Stimulated activated CD4-positive, alpha-beta T cell treated with anti-CD3 and anti-CD28 coated beads, TNF-alpha, amount 100 ng/mL, for 1 hour (primary cell): ENCODE data around the gene KPNA4.
"Not testable (repeated sequence)": the region's sequence is repeated elsewhere in the genome, so short reads cannot be mapped to it uniquely, and the experiment has no call there.

Source experiments
- DNase-seq, 3 donors: peaks; one replicate each; pipeline ENCODE4 v3.0.0-alpha.2; 2020; ENCODE audit warnings: low read depth in 3 of 3, low spot score in 1 of 3

KPNA4 gene

DNA sequence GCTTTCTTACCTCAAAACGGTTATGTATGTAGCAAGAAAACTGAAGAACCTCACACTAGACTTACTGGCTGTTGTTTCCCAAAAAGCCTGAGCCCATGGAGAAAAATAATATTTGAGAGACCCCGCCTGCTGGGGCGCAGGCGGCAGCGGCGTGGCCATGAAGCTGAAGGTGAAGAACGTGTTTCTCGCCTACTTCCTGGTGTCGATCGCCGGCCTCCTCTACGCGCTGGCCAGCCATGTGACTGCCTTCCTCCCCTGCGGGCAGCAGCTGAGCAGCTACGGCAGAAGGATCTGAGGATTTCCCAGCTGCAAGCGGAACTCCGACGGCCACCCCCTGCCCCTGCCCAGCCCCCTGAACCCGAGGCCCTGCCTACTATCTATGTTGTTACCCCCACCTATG, 113.1 kb downstream of the KPNA4 start:
- DNase-seq, result not testable (repeated sequence)

DNA sequence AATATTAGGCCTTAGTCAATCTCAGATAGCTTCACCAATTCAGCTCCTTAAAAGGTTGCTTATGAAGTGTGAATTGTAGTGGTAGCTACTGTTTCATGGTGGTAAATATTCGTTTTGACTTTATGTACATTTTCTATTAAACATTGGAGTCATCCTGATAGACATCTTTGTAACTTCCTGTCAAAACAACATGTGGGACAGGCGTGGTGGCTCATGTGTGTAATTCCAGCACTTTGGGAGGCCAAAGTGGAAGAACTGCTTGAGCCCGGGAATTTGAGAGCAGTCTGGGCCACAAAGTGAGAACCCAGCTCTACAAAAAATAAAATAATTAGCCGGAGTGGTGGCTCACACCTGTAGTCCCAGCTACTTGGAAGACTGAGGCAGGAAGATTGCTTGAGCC, 113.8 kb downstream of the KPNA4 start:
- no peak for DNase-seq

DNA sequence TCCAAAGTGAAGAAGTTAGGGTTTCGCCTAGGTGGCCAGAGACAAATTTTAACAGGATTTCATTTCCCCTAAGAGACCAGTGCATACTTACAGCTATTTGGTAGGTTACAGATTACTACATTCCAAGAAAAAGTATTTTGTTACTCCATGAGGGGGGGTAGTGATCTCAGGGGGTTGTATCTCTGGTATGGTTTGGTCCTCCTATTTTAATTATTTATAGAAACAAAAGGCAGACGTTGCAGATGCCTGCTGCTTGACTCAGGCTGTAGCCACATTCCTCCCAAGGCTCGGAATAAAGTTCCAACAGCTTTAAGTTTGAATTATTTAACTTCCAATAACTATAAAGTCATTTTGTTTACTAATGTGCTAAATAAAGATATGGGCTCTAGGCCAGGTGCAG, 114.5 kb downstream of the KPNA4 start:
- DNase-seq, result no peak

DNA sequence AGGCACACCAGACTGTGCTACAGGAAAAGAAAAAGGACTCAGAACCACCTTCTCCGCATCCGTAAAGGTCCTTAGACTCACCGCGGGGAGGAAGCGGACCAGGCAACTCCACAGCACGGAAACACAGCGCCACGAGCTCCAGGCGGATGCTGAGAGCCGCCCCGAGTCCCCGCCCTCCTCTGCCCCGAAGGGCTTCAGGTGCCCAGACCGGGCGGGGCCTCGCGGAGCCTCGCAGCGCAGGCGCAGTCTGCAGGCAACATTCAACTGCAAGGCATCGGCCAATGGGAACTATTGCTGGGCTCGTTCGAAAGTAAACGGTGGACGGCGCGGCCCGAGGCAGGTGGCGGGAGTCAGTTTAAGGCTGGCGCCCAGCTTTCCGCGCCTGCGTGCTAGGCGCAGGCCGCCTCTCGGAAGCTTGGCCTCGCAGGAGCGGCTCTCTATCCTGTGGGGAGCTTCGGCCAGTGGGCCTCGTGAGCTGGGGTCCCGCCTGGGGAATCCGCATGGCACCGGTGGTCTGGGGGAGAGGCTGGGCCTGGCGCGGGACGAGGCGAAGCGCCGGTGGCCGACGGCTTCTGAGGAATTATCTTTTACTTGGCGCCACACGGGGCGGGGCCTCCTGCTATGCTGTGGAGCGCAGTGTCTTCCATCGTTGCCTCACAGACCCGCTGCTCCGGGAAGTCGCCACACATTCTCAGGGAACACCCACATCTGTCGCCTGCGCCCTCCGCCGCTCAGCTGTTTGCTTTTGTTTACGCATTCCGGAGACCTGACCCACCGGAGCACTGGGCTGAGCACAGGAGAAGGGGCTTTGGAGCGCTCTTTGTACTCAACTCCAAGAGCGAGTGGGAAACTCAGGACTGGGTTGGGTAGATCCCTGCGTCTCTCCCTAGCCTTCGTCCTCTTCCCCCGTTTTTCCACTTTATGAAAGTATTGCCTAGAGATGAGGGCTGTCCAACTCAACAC, 115.5 kb downstream of the KPNA4 start, which contains the start of gene TRIM59:
TSS of gene TRIM59 (minus strand) at position 151 of the 963 bp plus-strand sequence. CDS start 10,603 bp downstream, outside the sequence.
- DNase-seq, result peak; percentile 88 to 92 (median 89)

DNA sequence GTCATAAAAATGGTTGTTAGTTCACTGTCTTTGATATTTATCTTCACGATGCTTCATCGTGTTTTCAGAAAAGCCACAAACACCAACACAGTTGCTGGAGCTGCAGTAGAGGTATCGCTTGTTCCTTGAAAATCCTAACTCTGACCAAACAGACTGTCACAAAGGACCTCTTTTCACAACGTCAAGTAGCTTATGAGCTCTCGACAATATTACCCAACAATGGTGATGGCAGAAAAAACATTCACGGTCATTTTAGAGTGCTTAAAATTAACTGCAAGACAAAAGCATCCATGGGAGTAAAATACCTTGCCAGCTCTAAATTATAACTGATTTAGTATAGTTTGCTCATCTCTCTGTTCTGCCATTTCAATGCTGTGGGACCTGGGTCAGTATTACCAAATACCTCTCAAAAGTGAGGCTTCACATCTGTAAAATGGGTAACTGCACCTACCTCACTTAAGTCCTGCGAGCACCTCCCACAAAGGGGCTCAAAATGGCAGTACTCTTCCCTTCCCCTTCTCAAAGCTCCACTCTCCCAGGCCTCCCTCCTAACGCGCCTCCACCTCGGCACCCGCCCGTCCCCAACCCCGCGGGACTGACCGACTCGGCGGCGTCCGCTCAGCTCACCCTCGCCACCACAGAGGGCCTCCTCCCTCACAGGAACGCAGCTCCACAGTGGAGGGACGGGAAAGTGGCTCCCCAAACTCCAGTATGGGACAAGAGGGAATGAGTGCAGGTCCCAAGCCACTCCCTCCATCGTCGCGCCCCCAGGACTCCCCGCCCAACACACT, 116.3 kb downstream of the KPNA4 start:
- no peak for DNase-seq

DNA sequence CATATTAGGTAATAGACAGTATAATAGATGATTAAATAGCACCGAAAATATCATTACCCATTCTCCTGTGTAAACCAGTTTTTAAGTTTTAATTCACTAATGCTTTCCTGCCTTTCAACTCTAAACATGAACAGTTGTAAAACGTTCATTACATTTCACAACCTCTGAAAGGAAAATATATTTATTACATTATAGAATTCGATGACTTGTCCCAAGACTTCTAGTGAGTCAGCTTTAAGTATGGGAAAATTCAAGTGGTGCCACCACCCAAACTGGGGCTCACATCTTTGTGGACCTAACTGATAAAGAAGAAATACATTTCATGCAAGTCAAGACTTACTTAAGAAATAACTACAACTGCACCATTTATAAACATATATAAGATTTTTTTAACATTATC, 117.8 kb downstream of the KPNA4 start:
- DNase-seq, result no peak

DNA sequence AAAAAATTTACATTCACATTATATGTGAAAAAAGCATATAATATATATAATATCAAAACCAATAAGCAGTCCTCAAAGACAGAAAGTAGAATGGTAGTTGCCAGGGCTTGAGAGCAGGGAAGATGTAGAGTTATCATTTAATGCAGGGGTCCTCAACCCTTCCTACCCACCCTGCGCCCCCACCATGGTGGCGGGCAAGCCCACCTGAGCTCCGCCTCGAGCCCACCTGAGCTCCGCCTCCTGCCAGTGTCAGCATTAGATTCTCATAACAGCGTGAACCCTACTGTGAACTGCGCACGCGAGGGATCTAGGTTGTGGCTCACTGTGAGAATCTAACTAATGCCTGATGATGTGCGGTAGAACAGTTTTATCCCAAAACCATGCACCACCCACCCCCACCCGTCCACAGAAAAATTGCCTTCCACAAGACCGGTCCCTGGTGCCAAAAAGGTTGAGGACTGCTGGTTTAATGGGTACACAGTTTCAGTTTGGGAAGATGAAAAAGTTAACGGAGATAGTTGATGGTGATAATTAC, 118.8 kb downstream of the KPNA4 start:
- no peak for DNase-seq

DNA sequence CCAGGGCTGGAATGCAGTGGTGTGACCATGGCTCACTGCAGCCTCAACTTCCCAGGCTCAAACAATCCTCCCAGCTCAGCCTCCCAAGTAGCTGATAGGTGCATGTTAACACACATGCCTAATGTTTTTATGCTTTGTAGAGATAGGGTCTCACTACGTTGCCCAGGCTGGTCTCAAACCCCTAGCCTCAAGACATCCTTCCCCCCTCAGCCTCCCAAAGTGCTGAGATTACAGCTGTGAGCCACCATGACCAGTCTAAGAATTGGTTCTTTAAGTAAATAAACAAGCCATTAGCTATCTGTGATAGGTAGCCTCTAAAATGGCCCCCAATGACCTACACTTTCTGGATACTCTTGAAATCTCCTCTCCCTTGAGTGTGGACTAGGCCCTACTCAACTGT, 119.5 kb downstream of the KPNA4 start:
- no peak for DNase-seq
